ENCODE results near the gene ARHGAP18.

Gene ARHGAP18

DNA sequence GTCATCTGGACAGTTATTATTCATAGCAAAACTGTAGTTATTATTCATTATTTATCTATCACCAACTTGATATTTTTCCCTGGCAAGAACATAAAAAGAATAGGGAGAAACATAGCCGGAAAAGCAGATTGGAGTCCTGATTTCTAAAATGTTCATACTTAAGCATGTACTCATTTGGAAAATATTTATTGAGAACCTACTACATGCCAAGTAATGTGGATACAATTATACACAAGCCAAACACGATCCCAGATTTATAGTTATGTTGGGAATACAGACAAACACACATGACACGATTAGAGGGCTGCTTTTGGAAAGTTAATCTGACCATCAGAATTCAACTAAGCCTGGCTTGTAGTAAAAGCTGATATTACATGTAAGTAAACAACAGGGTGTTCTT is 30.7 kb downstream of the ARHGAP18 start:
- H3K4me1 ChIP-seq (ENCODE audit: control insufficient read depth, insufficient read depth, low read length), result peaks cover 13% of the 10 kb centered on the region; the same call in 1 of the 2 replicates
- no peaks in the 10 kb centered on the region for H3K36me3 ChIP-seq (ENCODE audit: control insufficient read depth, insufficient read depth, low read length)
- no peaks in the 10 kb centered on the region for H3K27me3 ChIP-seq (ENCODE audit: control insufficient read depth, insufficient read depth, low read length)
- H3K4me3 ChIP-seq (ENCODE audit: low read depth, low read length), result no peak overlapping the region
- H3K9me3 ChIP-seq (ENCODE audit: control insufficient read depth, insufficient read depth, low read depth, low read length), result no peaks in the 10 kb centered on the region
- H3K27ac ChIP-seq (ENCODE audit: low read depth, low read length), result no peak overlapping the region
- no peak overlapping the region for H3K9ac ChIP-seq (ENCODE audit: low read length)

DNA sequence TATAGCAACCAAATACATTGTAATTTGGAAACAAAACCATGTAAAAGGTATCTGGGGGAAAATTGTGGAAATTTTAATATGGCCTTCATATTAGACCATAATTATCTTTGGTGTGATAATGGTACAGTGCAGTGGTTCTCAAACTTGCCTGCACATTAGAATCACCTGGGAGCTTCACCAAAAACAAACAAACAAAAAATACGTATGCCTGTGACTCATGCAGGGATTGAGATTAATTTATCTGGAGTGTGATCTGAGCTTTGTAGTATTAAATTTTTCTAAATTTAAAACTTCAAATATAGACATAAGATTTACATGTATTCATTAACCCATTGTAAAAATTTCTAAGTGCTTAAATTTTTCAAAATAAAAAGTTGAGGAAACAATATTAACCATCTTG is 31.5 kb downstream of the ARHGAP18 start:
- Histone ChIP-seq H3K4me1 (ENCODE audit: control insufficient read depth, insufficient read depth, low read length) (peaks cover 7% of the 10 kb centered on the region), H3K27ac (ENCODE audit: low read depth, low read length) (no peak overlapping the region), H3K27me3 (ENCODE audit: control insufficient read depth, insufficient read depth, low read length) (no peaks in the 10 kb centered on the region), H3K36me3 (ENCODE audit: control insufficient read depth, insufficient read depth, low read length) (no peaks in the 10 kb centered on the region), H3K9me3 (ENCODE audit: control insufficient read depth, insufficient read depth, low read depth, low read length) (no peaks in the 10 kb centered on the region), H3K9ac (ENCODE audit: low read length) (no peak overlapping the region), H3K4me3 (ENCODE audit: low read depth, low read length) (no peak overlapping the region)

DNA sequence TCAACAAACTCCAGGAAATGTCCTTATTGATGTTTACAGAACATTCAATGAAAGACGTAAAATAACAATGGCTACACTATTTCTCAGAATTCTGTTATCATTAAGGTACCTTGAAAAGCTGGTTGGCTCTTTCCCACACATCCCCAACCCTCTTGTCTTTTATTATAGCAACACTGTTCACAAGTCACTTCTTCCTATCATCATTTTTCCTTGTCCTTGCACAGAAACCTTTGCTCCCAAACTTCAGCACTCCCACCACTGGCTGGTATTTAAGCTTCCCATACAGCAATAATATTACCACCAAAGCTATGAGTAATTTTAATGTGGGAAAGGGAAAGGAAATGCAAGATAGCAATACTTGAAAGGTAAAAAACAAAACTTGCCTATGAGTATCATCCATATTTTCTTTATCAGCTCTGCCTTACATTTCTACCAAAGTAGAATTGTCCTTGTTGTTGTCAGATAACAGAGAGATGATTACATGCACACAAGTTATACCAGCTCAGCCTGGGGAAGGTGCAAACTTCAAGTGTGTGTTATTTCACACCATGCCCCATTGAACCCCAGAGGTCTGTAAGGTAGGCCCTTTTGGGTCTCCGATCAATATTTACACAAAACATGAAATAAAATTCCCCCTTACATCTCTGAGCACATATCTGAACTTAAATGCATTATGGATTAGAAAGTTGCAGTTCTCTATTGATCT is 32.2 kb downstream of the ARHGAP18 start:
- H3K9ac ChIP-seq (ENCODE audit: low read length), result no peak overlapping the region
- no peaks in the 10 kb centered on the region for H3K9me3 ChIP-seq (ENCODE audit: control insufficient read depth, insufficient read depth, low read depth, low read length)
- H3K27me3 ChIP-seq (ENCODE audit: control insufficient read depth, insufficient read depth, low read length), result no peaks in the 10 kb centered on the region
- no peaks in the 10 kb centered on the region for H3K36me3 ChIP-seq (ENCODE audit: control insufficient read depth, insufficient read depth, low read length)
- H3K4me1 ChIP-seq (ENCODE audit: control insufficient read depth, insufficient read depth, low read length), result peaks cover 14% of the 10 kb centered on the region
- H3K27ac ChIP-seq (ENCODE audit: low read depth, low read length), result no peak overlapping the region
- no peak overlapping the region for H3K4me3 ChIP-seq (ENCODE audit: low read depth, low read length)

DNA sequence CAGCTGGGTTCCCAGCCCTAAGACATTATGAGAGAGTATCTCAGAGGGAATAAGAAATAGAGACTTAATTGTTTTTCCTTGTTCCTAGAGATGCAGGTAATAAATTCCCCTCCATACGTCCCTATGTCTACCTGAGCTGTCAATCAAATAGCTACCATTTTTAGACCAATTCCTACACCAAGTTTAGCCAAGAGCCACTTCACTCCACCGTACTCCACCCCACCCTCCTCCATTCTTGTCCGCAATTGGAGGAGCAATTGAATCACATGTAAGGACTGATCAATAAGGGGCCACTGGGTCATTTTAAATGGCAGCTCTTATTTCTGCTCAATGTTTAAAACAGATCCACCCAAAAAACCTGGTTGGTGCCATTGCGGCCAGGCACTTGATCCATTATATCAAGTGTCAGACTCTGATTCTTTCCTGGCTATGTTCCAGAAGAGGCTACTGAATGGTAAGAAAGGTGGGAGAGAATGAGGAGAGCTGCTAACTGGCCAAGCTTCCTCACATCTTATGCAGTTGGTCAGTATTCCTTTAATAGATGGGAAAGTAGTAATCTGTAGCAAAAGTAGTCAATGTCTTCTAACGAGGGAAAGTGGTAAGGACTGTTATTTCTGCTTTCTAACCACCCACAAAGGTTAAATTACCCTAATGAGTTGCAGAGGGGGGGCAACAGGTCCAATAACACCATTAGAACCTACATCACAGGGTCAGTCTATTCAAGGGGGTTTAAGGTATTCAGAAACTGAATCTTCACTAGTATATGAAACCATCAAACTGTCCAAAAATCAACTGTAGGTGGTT is 34.1 kb downstream of the ARHGAP18 start:
- no peak overlapping the region for H3K27ac ChIP-seq (ENCODE audit: low read depth, low read length)

DNA sequence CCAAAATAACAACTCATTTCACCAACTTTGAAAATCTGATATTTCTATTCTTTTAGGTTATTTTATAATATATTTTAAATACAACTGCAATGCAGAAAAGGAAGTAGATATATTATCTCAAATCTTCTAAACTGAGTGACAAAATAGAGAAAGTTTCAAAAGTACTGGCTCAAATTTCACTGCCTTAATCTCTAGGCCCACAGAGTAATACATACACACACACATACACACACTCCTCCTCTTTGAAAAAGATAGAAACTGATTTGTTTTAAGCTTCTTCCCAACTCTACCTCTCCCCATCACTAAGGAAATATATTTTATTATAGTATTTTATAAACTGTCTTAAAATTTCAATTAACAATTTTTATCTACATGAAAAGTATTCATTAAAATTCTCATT is 36.2 kb downstream of the ARHGAP18 start:
- peaks cover 25% of the 10 kb centered on the region for H3K4me1 ChIP-seq (ENCODE audit: control insufficient read depth, insufficient read depth, low read length)
- no peaks in the 10 kb centered on the region for H3K9me3 ChIP-seq (ENCODE audit: control insufficient read depth, insufficient read depth, low read depth, low read length)
- H3K4me3 ChIP-seq (ENCODE audit: low read depth, low read length), result no peak overlapping the region
- H3K36me3 ChIP-seq (ENCODE audit: control insufficient read depth, insufficient read depth, low read length), result no peaks in the 10 kb centered on the region
- H3K9ac ChIP-seq (ENCODE audit: low read length), result no peak overlapping the region
- H3K27ac ChIP-seq (ENCODE audit: low read depth, low read length), result peak overlapping the region; percentile 79; the same call in 1 of the 2 replicates
- H3K27me3 ChIP-seq (ENCODE audit: control insufficient read depth, insufficient read depth, low read length), result no peaks in the 10 kb centered on the region

More for the DNA sequence above, 34.1 kb downstream of the ARHGAP18 start:
- no peaks in the 10 kb centered on the region for H3K36me3 ChIP-seq (ENCODE audit: control insufficient read depth, insufficient read depth, low read length)
- no peak overlapping the region for H3K4me3 ChIP-seq (ENCODE audit: low read depth, low read length)
- peaks cover 23% of the 10 kb centered on the region for H3K4me1 ChIP-seq (ENCODE audit: control insufficient read depth, insufficient read depth, low read length)
- no peaks in the 10 kb centered on the region for H3K9me3 ChIP-seq (ENCODE audit: control insufficient read depth, insufficient read depth, low read depth, low read length)
- no peaks in the 10 kb centered on the region for H3K27me3 ChIP-seq (ENCODE audit: control insufficient read depth, insufficient read depth, low read length)
- H3K9ac ChIP-seq (ENCODE audit: low read length), result no peak overlapping the region

DNA sequence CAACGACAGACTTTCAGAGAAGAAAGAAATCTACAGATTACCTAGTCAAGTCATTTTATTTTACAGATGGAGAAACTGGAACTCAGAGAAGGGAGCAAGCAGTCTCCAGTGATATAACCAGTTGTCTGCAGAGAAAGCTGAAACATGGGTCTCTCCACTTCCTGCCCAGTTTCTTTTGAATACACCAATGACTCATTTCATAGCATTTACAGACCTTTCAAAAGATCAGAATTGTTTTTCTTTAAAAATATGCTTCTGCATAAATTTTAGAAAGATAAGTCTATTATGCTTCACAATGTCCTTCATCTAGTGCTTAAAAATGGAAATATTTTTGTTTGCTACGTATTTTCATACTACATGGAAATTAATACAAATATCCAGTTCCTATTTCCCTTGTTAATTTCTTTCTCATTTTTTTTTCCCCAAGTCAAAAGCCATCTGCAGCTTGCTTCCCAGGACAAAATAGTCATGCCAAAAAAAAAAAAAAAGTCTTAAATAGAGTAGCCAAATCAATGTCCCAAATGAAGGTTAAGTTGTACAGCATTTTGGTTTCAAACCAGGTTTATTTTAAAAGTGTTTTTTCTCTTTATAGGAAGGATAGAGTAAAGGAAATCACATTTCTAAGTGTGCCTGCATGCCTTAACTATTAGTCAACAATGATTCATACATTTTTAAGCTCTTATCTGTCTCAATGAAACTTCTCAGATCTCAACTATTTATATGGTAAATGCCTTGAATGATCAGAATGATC is 36.9 kb downstream of the ARHGAP18 start:
- Histone ChIP-seq H3K9me3 (ENCODE audit: control insufficient read depth, insufficient read depth, low read depth, low read length) (no peaks in the 10 kb centered on the region), H3K4me1 (ENCODE audit: control insufficient read depth, insufficient read depth, low read length) (peaks cover 27% of the 10 kb centered on the region), H3K27ac (ENCODE audit: low read depth, low read length) (peak overlapping the region; percentile 79; the same call in 1 of the 2 replicates), H3K4me3 (ENCODE audit: low read depth, low read length) (no peak overlapping the region), H3K9ac (ENCODE audit: low read length) (no peak overlapping the region), H3K27me3 (ENCODE audit: control insufficient read depth, insufficient read depth, low read length) (no peaks in the 10 kb centered on the region), H3K36me3 (ENCODE audit: control insufficient read depth, insufficient read depth, low read length) (no peaks in the 10 kb centered on the region)

DNA sequence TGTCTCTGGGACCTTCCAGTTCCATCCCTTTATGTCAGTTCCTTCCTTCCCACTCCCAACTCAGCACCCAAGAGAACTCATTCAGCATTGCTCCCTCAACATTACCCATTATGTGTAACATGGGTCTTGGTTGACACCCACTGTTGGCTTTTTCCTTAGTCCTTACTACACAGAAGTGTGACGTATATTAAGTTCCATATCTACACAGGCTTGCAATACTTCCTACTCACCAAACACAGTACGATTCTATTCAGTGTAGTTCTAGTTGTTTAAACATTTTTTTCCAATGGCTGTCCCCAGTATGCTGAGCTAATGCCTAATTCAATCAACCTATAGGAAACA is 37.7 kb downstream of the ARHGAP18 start:
- Histone ChIP-seq H3K4me1 (ENCODE audit: control insufficient read depth, insufficient read depth, low read length) (peaks cover 34% of the 10 kb centered on the region), H3K27me3 (ENCODE audit: control insufficient read depth, insufficient read depth, low read length) (no peaks in the 10 kb centered on the region), H3K36me3 (ENCODE audit: control insufficient read depth, insufficient read depth, low read length) (no peaks in the 10 kb centered on the region), H3K27ac (ENCODE audit: low read depth, low read length) (peak overlapping the region; percentile 79; the same call in 1 of the 2 replicates), H3K9ac (ENCODE audit: low read length) (no peak overlapping the region), H3K4me3 (ENCODE audit: low read depth, low read length) (no peak overlapping the region), H3K9me3 (ENCODE audit: control insufficient read depth, insufficient read depth, low read depth, low read length) (no peaks in the 10 kb centered on the region)

DNA sequence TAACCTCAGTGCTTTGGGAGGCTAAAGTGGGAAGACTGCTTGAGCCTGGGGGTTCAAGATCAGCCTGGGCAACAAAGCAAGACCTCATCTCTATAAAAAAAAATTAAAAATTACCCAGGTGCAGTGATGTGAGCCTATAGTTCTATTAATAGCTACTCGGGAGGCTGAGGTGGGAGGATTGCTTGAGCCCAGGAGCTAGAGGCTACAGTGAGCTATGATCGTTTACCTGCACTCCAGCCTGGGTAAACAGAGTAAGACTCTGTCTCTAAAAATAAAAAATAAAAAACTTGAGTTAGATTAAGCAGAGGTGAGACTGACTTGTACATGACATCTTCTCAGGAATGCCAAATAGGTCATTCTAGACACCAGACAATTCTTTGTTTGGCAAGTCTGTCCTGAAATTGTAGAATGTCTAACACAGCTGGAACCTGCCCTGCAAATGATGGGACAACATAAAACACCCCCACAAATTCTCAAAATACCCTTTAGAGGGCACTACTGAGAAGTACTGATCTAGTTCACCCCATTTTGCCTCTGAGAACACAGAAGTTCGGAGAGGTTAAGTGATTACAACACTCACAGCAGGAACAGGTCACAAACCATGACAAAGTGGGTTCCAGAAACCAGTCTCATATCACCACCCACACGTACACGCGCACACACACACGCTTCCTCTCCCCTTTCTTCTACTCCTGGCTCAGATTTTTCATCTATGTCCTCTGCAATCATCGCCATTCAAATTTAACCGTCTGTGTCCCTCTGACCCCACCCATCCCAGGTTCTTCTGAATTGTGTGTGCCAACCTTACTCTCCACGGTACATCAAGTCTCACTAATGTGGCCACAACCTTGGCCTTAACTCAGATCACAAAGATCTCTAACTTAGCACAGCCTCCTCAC is 38.3 kb downstream of the ARHGAP18 start:
- H3K9me3 ChIP-seq (ENCODE audit: control insufficient read depth, insufficient read depth, low read depth, low read length), result no peaks in the 10 kb centered on the region
- no peaks in the 10 kb centered on the region for H3K36me3 ChIP-seq (ENCODE audit: control insufficient read depth, insufficient read depth, low read length)
- H3K27ac ChIP-seq (ENCODE audit: low read depth, low read length), result no peak overlapping the region
- H3K27me3 ChIP-seq (ENCODE audit: control insufficient read depth, insufficient read depth, low read length), result no peaks in the 10 kb centered on the region
- no peak overlapping the region for H3K9ac ChIP-seq (ENCODE audit: low read length)
- H3K4me1 ChIP-seq (ENCODE audit: control insufficient read depth, insufficient read depth, low read length), result peaks cover 34% of the 10 kb centered on the region
- H3K4me3 ChIP-seq (ENCODE audit: low read depth, low read length), result no peak overlapping the region

DNA sequence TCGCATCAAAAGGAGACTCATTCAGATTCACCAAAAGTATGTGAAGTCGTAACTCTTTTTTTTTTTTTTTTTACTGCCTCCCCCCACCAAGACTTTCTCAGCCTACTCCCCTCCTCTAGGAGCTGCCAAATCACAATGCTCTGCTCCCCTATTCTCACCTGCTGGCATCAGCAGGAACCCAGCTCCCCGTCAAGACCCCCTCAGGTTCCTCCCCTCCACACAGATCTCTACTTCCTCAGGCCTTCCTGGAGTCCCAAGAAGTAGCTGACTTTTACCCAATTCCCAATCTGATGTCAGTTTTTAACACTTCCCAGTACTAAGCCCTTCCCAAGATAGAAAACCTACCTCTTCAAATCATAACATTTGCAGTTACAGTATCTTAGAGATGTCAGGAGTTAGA is 39.3 kb downstream of the ARHGAP18 start:
- Histone ChIP-seq H3K9me3 (ENCODE audit: control insufficient read depth, insufficient read depth, low read depth, low read length) (no peaks in the 10 kb centered on the region), H3K36me3 (ENCODE audit: control insufficient read depth, insufficient read depth, low read length) (no peaks in the 10 kb centered on the region), H3K9ac (ENCODE audit: low read length) (no peak overlapping the region), H3K4me1 (ENCODE audit: control insufficient read depth, insufficient read depth, low read length) (peaks cover 37% of the 10 kb centered on the region), H3K4me3 (ENCODE audit: low read depth, low read length) (no peak overlapping the region), H3K27me3 (ENCODE audit: control insufficient read depth, insufficient read depth, low read length) (no peaks in the 10 kb centered on the region), H3K27ac (ENCODE audit: low read depth, low read length) (no peak overlapping the region)

DNA sequence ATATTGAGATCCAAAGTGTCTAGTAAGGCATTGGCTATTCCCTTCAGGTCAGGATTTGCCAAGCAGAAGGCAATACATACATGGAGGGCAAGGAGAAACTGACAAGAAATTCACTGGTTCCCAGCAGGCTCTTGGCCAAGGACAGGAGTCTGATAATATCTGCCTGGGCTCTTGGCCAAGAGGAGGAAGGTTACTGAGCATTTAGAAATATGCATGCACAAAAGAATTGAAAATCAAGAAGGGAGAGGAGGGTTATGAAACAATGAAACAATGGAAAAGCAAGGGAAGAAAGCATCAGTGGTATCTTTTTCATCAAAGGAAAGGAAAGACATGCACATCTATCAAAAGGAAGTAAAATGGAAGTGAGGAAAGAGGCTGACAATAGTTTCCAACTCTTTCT is 42.4 kb downstream of the ARHGAP18 start:
- no peaks in the 10 kb centered on the region for H3K9me3 ChIP-seq (ENCODE audit: control insufficient read depth, insufficient read depth, low read depth, low read length)
- no peak overlapping the region for H3K27ac ChIP-seq (ENCODE audit: low read depth, low read length)
- no peak overlapping the region for H3K4me3 ChIP-seq (ENCODE audit: low read depth, low read length)
- no peaks in the 10 kb centered on the region for H3K36me3 ChIP-seq (ENCODE audit: control insufficient read depth, insufficient read depth, low read length)
- peaks cover 27% of the 10 kb centered on the region for H3K4me1 ChIP-seq (ENCODE audit: control insufficient read depth, insufficient read depth, low read length)
- no peak overlapping the region for H3K9ac ChIP-seq (ENCODE audit: low read length)
- no peaks in the 10 kb centered on the region for H3K27me3 ChIP-seq (ENCODE audit: control insufficient read depth, insufficient read depth, low read length)
